Ishikawa (cell line): ENCODE data around the gene RELN.

Source experiments
- CEBPB ChIP-seq: IDR thresholded peaks from 2 replicates; pipeline ENCODE4 v1.6.1; 2012
- CREB1 ChIP-seq: IDR thresholded peaks from 2 replicates; pipeline ENCODE4 v1.6.1; 2012; ENCODE audit warnings: low read depth
- EGR1 ChIP-seq: IDR thresholded peaks from 2 replicates; pipeline ENCODE4 v1.6.1; 2012
- EP300 ChIP-seq: IDR thresholded peaks from 2 replicates; pipeline ENCODE4 v1.6.1; 2012; ENCODE audit warnings: borderline replicate concordance
- FOXM1 ChIP-seq: IDR thresholded peaks from 2 replicates; pipeline ENCODE4 v1.6.1; 2012; ENCODE audit warnings: low read depth, borderline replicate concordance
- MAX ChIP-seq: IDR thresholded peaks from 2 replicates; pipeline ENCODE4 v1.6.1; 2012
- NFIC ChIP-seq: IDR thresholded peaks from 2 replicates; pipeline ENCODE4 v1.6.1; 2012
- RAD21 ChIP-seq: IDR thresholded peaks from 2 replicates; pipeline ENCODE4 v1.6.1; 2012; ENCODE audit warnings: low read depth
- TAF1 ChIP-seq: IDR thresholded peaks from 2 replicates; pipeline ENCODE4 v1.6.1; 2012; ENCODE audit warnings: low read depth, mild to moderate bottlenecking
- TCF12 ChIP-seq: IDR thresholded peaks from 2 replicates; pipeline ENCODE4 v1.6.1; 2012; ENCODE audit warnings: low read depth
- TEAD4 ChIP-seq: IDR thresholded peaks from 2 replicates; pipeline ENCODE4 v1.6.1; 2012
- USF1 ChIP-seq: IDR thresholded peaks from 2 replicates; pipeline ENCODE4 v1.6.1; 2012
- YY1 ChIP-seq: IDR thresholded peaks from 2 replicates; pipeline ENCODE4 v1.6.1; 2012; ENCODE audit warnings: low read depth
- ZBTB7A ChIP-seq: IDR thresholded peaks from 2 replicates; pipeline ENCODE4 v1.6.1; 2012; ENCODE audit warnings: low read depth
- TF ChIP-seq, protein P1 (sequence below): IDR thresholded peaks from 2 replicates; pipeline ENCODE4 v1.6.1; 2012; ENCODE audit warnings: low read depth, mild to moderate bottlenecking

Gene RELN

DNA sequence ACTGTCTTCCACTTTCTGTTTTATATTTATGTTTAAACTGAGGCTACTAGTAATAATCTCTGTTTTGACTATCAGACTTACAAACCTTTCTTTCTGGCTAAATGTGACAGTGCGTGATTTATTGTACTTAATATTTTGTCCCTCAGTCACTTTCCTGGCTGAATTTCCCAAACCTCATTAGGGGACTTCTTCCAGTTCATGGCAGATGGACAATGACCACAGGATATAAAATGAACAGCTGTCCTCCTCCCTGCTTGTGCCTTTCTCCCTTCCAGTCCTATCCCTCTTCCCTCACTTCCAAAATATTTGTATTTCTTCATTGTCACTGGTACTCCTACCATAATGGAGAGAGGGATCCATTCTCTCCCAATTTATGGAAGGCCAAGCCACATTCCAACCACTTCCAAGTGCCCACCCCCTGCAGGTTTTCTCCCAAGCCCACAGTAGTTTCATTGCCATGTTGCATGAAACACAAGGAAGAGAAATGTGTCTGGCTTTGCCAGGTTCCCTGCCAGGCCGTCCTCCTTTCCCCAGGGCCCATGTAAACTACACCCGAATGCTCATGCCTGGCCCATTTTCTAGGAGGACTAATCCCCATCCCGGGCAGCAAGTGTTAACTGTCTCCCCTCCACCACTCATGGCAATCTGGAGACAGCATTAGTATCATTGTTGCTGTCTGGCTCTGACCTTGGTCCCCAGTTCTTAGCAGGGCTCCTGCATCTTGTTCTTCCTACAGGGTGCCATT lies 273.9 kb downstream of the RELN start:
- TF ChIP-seq YY1: no peak
- TF ChIP-seq NFIC: no peak
- no peak for TF ChIP-seq TAF1

- no peak for TF ChIP-seq RAD21
- TF ChIP-seq USF1: no peak
- no peak for TF ChIP-seq EGR1
- TF ChIP-seq TEAD4: no peak
- TF ChIP-seq, protein P1, sequence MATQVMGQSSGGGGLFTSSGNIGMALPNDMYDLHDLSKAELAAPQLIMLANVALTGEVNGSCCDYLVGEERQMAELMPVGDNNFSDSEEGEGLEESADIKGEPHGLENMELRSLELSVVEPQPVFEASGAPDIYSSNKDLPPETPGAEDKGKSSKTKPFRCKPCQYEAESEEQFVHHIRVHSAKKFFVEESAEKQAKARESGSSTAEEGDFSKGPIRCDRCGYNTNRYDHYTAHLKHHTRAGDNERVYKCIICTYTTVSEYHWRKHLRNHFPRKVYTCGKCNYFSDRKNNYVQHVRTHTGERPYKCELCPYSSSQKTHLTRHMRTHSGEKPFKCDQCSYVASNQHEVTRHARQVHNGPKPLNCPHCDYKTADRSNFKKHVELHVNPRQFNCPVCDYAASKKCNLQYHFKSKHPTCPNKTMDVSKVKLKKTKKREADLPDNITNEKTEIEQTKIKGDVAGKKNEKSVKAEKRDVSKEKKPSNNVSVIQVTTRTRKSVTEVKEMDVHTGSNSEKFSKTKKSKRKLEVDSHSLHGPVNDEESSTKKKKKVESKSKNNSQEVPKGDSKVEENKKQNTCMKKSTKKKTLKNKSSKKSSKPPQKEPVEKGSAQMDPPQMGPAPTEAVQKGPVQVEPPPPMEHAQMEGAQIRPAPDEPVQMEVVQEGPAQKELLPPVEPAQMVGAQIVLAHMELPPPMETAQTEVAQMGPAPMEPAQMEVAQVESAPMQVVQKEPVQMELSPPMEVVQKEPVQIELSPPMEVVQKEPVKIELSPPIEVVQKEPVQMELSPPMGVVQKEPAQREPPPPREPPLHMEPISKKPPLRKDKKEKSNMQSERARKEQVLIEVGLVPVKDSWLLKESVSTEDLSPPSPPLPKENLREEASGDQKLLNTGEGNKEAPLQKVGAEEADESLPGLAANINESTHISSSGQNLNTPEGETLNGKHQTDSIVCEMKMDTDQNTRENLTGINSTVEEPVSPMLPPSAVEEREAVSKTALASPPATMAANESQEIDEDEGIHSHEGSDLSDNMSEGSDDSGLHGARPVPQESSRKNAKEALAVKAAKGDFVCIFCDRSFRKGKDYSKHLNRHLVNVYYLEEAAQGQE: no peak
- TF ChIP-seq CEBPB: no peak
- no peak for TF ChIP-seq TAF1
- no peak for TF ChIP-seq EP300
- TF ChIP-seq FOXM1: no peak
- no peak for TF ChIP-seq CREB1
- no peak for TF ChIP-seq TCF12
- TF ChIP-seq ZBTB7A: no peak
- no peak for TF ChIP-seq YY1
- no peak for TF ChIP-seq MAX
- TF ChIP-seq NFIC: no peak
Measured at GRCh38 chr7:103714376-103714927, 275.0 kb downstream of the RELN start.

DNA sequence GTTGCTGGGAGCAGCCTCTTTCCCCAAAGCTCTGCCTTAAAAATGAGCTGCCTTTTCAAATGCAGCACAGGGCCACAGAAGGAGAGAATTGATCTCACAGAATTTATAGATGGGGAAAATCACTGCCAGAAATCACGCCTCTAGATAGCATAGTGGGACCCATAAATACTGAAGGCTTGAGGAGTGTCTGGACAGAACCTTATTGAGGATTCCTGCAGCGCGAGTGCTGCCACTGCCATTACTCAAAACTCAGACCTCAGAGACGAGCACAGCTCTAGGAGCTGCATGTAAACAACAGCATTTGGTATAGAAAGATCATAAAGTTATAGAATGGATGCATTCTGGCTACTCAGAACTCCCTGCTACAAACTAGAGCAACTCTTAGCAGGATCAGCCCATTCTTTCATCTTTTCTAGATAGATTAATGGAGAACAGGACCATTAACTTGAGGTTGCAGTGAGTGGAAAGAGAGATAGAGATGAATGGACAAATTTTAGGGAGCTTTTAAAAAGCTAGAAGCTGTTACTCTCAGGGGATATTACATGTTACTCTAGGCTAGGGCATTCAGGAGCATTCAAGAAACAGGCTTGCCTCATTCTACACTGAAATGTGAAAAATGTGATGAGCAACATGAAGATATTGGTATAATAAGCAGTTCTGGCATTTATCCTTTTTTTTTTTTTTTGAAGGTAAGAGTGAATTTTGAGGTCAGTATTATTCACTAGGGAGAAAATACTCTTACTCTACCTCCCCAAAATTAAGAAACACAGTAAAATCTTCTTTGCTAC lies 276.3 kb downstream of the RELN start:
- TF ChIP-seq NFIC (no peak), TEAD4 (no peak), USF1 (no peak)

- TF ChIP-seq USF1: no peak
Measured at GRCh38 chr7:103711413-103711812, 278.0 kb downstream of the RELN start.

GRCh38 chr7:103710247-103710646 lies 279.2 kb downstream of the RELN start:
- TF ChIP-seq CREB1 (no peak), MAX (no peak), EP300 (no peak), RAD21 (no peak), YY1 (no peak), FOXM1 (no peak), CEBPB (no peak), ZBTB7A (no peak), TEAD4 (no peak), EGR1 (no peak), TAF1 (no peak), USF1 (no peak), TCF12 (no peak), NFIC (no peak)
- TF ChIP-seq, protein P1: no peak
